HepG2 (cell line): ENCODE measurements around the gene AFF1. TPM values are rescaled to one million over a fixed set of nuclear protein-coding genes. Genes with fewer than 3 reads are reported as not detected.

Experiments
- ATAC-seq: fragments of 200-7000 bp; cut with Tn5 transposase; 3 replicates; pipeline ENCODE4 v1.9.1; 2020; ENCODE audit warnings: mild to moderate bottlenecking, moderate library complexity
- BruUV-seq: library from RNA; stranded (reverse); fragments of 400-500 nt; replicated peaks from 2 replicates; lab custom pipeline; 2021; lab: Mats Ljungman, UMichigan
- CTCF ChIA-PET: fragments of 300-600 bp; formaldehyde crosslinking; extraction: SDS; loops from one replicate; lab custom pipeline; 2021; ENCODE audit warnings: low total read pairs, inconsistent platforms, low intra/inter-chr PET ratio; lab: Yijun Ruan, JAX
- POLR2A ChIA-PET: fragments of 350-600 bp; sonication (Branson Sonifier 250); formaldehyde crosslinking; loops from one replicate; lab custom pipeline; 2020; ENCODE audit warnings: antibody characterized with exemption, inconsistent platforms; lab: Yijun Ruan, JAX
- DNase-seq: peaks from one replicate; pipeline ENCODE4 v3.0.0-alpha.2; 2015; ENCODE audit warnings: low spot score
- FAIRE-seq: peaks from 3 replicates; lab custom pipeline; 2011; peaks lifted over from hg19 to GRCh38; lab: Jason Lieb, UNC
- H2AFZ ChIP-seq: one replicate; pipeline ENCODE4 v1.6.1; 2011; ENCODE audit warnings: low read length, inconsistent platforms
- H3K27ac ChIP-seq: fragments of 300-600 bp; 3 replicates; pipeline ENCODE4 v1.8.0; 2011; ENCODE audit warnings: mixed run types, mild to moderate bottlenecking, mixed read lengths, low read length, inconsistent platforms; ENCODE audit not compliant: insufficient read depth; ENCODE audit errors: extremely low read length
- H3K27me3 ChIP-seq, 2 experiments: fragments of 200-600 bp in 1 of 2; 2 replicates in 1 of 2; 3 replicates in 1 of 2; pipeline versions ENCODE4 v1.6.0 to v1.8.0; 2011; ENCODE audit warnings: low read length in 2 of 2, mild to moderate bottlenecking in 2 of 2, moderate library complexity in 2 of 2, inconsistent platforms in 1 of 2; ENCODE audit not compliant: insufficient read depth in 2 of 2, control insufficient read depth in 1 of 2
- H3K36me3 ChIP-seq, 2 experiments: fragments of 200-600 bp in 1 of 2; replicated peaks in 1 of 2; 2 replicates in 1 of 2; 3 replicates in 1 of 2; pipeline versions ENCODE4 v1.5.1 to v1.8.0; 2011; ENCODE audit warnings: low read length in 2 of 2, inconsistent platforms in 1 of 2; ENCODE audit not compliant: insufficient read depth in 2 of 2, control insufficient read depth in 1 of 2
- H3K4me1 ChIP-seq: 2 replicates; pipeline ENCODE4 v1.5.1; 2012; ENCODE audit warnings: low read length, inconsistent platforms; ENCODE audit not compliant: insufficient read depth
- H3K4me2 ChIP-seq: 2 replicates; pipeline ENCODE4 v1.6.0; 2011; ENCODE audit warnings: low read depth, low read length, inconsistent platforms
- H3K4me3 ChIP-seq, 3 experiments: fragments of 200-600 bp in 1 of 3; sonication (generic), shearing (Covaris generic) in 1 of 3; replicated peaks in 1 of 3; 2 replicates each; pipeline ENCODE4 v1.5.1; 2011 to 2016; ENCODE audit warnings: low read length in 3 of 3, inconsistent platforms in 2 of 3, low read depth in 2 of 3, mild to moderate bottlenecking in 2 of 3, control low read depth in 1 of 3, mixed read lengths in 1 of 3; ENCODE audit not compliant: insufficient read depth in 1 of 3
- H3K79me2 ChIP-seq: one replicate; pipeline ENCODE4 v1.6.1; 2011; ENCODE audit warnings: low read length, inconsistent platforms; ENCODE audit not compliant: insufficient read depth
- H3K9ac ChIP-seq: 2 replicates; pipeline ENCODE4 v1.6.0; 2011; ENCODE audit warnings: mild to moderate bottlenecking, low read depth, low read length, inconsistent platforms; ENCODE audit not compliant: insufficient read depth
- H3K9me3 ChIP-seq: 2 replicates; pipeline ENCODE4 v1.5.1; 2012; ENCODE audit warnings: mild to moderate bottlenecking, low read length
- H4K20me1 ChIP-seq: 2 replicates; pipeline ENCODE4 v1.6.0; 2011; ENCODE audit warnings: inconsistent platforms, mild to moderate bottlenecking, low read length, moderate library complexity; ENCODE audit not compliant: insufficient read depth
- E2F5 ChIP-seq: sonication (generic); formaldehyde crosslinking; conservative IDR thresholded peaks from 2 replicates; pipeline ENCODE4 v1.4.0; 2020; ENCODE audit warnings: missing genetic modification reagents
- HCFC1 ChIP-seq: fragments of 150-350 bp; IDR thresholded peaks from 2 replicates; pipeline ENCODE4 v1.6.1; 2014; ENCODE audit warnings: low read depth, low read length
- KDM3A ChIP-seq: IDR thresholded peaks from 2 replicates; pipeline ENCODE4 v1.6.1; 2018; ENCODE audit warnings: low read depth, missing compliant biosample characterization
- KDM5A ChIP-seq: fragments of 200-600 bp; sonication (generic); IDR thresholded peaks from 2 replicates; pipeline ENCODE4 v1.7.0; 2018; ENCODE audit warnings: antibody characterized with exemption, mild to moderate bottlenecking, low read length, borderline replicate concordance
- NCOR1 ChIP-seq: fragments of 200-600 bp; sonication (generic); IDR thresholded peaks from 2 replicates; pipeline ENCODE4 v1.7.0; 2017; ENCODE audit warnings: antibody characterized with exemption, low read length, borderline replicate concordance
- NR2C2 ChIP-seq: sonication (generic); formaldehyde crosslinking; IDR thresholded peaks from 2 replicates; pipeline ENCODE4 v1.4.0; 2020; ENCODE audit warnings: missing genetic modification reagents, mild to moderate bottlenecking, moderate library complexity, borderline replicate concordance
- SALL1 ChIP-seq: sonication (generic); formaldehyde crosslinking; IDR thresholded peaks from 2 replicates; pipeline ENCODE4 v1.8.0; 2022; ENCODE audit warnings: mild to moderate bottlenecking, missing genetic modification reagents
- SMYD3 ChIP-seq: sonication (generic); formaldehyde crosslinking; IDR thresholded peaks from 2 replicates; pipeline ENCODE4 v1.8.1; 2023; ENCODE audit warnings: mild to moderate bottlenecking, missing genetic modification reagents
- TEAD2 ChIP-seq: sonication (generic); formaldehyde crosslinking; IDR thresholded peaks from 2 replicates; pipeline ENCODE4 v1.9.0; 2021; ENCODE audit warnings: missing genetic modification reagents
- ZNF180 ChIP-seq: sonication (generic); formaldehyde crosslinking; IDR thresholded peaks from 2 replicates; pipeline ENCODE4 v1.4.0; 2020; ENCODE audit warnings: low read depth, missing genetic modification reagents, borderline replicate concordance
- ZNF235 ChIP-seq: sonication (generic); formaldehyde crosslinking; IDR thresholded peaks from 2 replicates; pipeline ENCODE4 v1.8.1; 2023; ENCODE audit warnings: mild to moderate bottlenecking, missing genetic modification reagents, borderline replicate concordance
- ZNF292 ChIP-seq: sonication (generic); formaldehyde crosslinking; IDR thresholded peaks from 2 replicates; pipeline ENCODE4 v1.8.1; 2022; ENCODE audit warnings: mild to moderate bottlenecking, low read depth, missing genetic modification reagents, borderline replicate concordance
- ZNF546 ChIP-seq: sonication (generic); formaldehyde crosslinking; conservative IDR thresholded peaks from 2 replicates; pipeline ENCODE4 v1.8.1; 2023; ENCODE audit warnings: mild to moderate bottlenecking, missing genetic modification reagents
- ZNF557 ChIP-seq: sonication (generic); formaldehyde crosslinking; IDR thresholded peaks from 2 replicates; pipeline ENCODE4 v1.4.0; 2020; ENCODE audit warnings: missing genetic modification reagents
- ZNF569 ChIP-seq: sonication (generic); formaldehyde crosslinking; IDR thresholded peaks from 2 replicates; pipeline ENCODE4 v1.5.0; 2020; ENCODE audit warnings: mild to moderate bottlenecking, missing genetic modification reagents, moderate library complexity, borderline replicate concordance
- ZNF570 ChIP-seq: sonication (generic); formaldehyde crosslinking; IDR thresholded peaks from 2 replicates; pipeline ENCODE4 v1.4.0; 2020; ENCODE audit warnings: mild to moderate bottlenecking, missing genetic modification reagents, borderline replicate concordance
- ZNF652 ChIP-seq: IDR thresholded peaks from 2 replicates; pipeline ENCODE4 v1.6.1; 2016; ENCODE audit warnings: low read depth, borderline replicate concordance
- ZSCAN29 ChIP-seq: sonication (generic); formaldehyde crosslinking; conservative IDR thresholded peaks from 2 replicates; pipeline ENCODE4 v1.4.0; 2020; ENCODE audit warnings: mild to moderate bottlenecking, missing genetic modification reagents
- ZSCAN31 ChIP-seq: sonication (generic); formaldehyde crosslinking; IDR thresholded peaks from 2 replicates; pipeline ENCODE4 v1.5.0; 2020; ENCODE audit warnings: low read depth, mild to moderate bottlenecking, missing genetic modification reagents
- WGBS: methylation state at CpG from one replicate; pipeline ENCODE4 v1.1.6; 2017; ENCODE audit warnings: low lambda C conversion rate; 5-methylcytosine and 5-hydroxymethylcytosine counted together
- in situ Hi-C: cut with HindIII; loops from 2 replicates; pipeline ENCODE4 v1.10.0; 2017; ENCODE audit warnings: low pct_unique_long_range_greater_than_20kb; ENCODE audit not compliant: extremely low pct_ligation_motif_present
- intact Hi-C: fragments of 100-400 bp; cut with micrococcal nuclease; formaldehyde crosslinking; loops from one replicate; pipeline ENCODE4 v1.10.0; 2022; ENCODE audit not compliant: unreplicated experiment
- polyA plus RNA-seq, 8 experiments: library from polyadenylated mRNA; depleted of rRNA in 3 of 8; stranded (reverse) in 7 of 8; unstranded in 1 of 8; fragments of >200 nt; fragmentation: Illumina TruSeq in 4 of 8; extraction: Trizol in 4 of 8; gene quantifications; 2 replicates each; pipeline versions ENCODE4 v1.2.1 to v1.2.3, GENCODE V29; 2011 to 2016; ENCODE audit warnings: low read depth in 4 of 8, missing spikeins in 1 of 8, mixed read lengths in 1 of 8; ENCODE audit not compliant: insufficient read depth in 1 of 8
- total RNA-seq, 5 experiments: library from RNA; depleted of rRNA; stranded (reverse); fragments of >200 nt; fragmentation: Illumina TruSeq; extraction: Trizol; gene quantifications; 2 replicates each; pipeline ENCODE4 v1.2.3, GENCODE V29; 2016; ENCODE audit warnings: low read depth in 1 of 5

Gene AFF1
- total and polyA plus RNA-seq, 2 of the 13 experiments (the other 11 are each of a cell fraction or from before 2014, with no cell fraction given) = 15.5 to 15.9 TPM

DNA sequence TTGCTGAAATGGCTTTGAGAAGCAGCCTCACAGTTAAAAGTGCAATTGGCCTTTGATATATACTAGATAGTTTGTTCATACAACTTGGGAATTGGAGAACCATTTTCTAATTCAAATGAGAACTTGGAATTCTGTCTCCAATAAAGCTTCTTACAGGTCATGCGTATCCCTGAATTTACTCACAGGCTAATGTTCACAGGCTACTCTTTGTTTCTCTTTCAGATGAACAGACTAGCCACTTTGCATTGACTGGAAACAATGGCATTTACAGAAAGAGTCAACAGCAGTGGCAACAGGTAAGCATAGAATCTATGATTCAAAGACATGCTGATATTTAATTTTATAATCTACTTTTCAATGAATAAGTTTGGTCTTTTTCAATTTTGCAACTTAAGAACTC lies 13.5 kb downstream of the AFF1 start:
- Histone ChIP-seq H3K4me1 (peaks cover 42% of the 10 kb centered on the region), H3K79me2 (peaks cover 40% of the 10 kb centered on the region), H2AFZ (no peak overlapping the region), H3K36me3 (peaks cover 0 to 13% of the 10 kb centered on the region in 2 experiments; a peak in 3 of 5 replicates), H3K4me2 (no peak overlapping the region), H3K9me3 (no peaks in the 10 kb centered on the region), H3K27ac (no peak overlapping the region), H3K4me3 (no peak overlapping the region), H4K20me1 (0 out of 2 replicates have a peak, but pooled peaks cover 4% of the 10 kb centered on the region), H3K27me3 (no peaks in the 10 kb centered on the region), H3K9ac (no peak overlapping the region)
- 95% methylated on average over 1 of the region's 1 CpG for WGBS
- no peak for ATAC-seq
- peak; percentile 8 for FAIRE-seq
- BruUV-seq = no TSS peak
- CTCF ChIA-PET = no interaction called here
- intact Hi-C loops = no loop called here
- DNase-seq = no peak
- in situ Hi-C loops = no loop called here
- POLR2A ChIA-PET = no interaction called here
- TF ChIP-seq TEAD2 = no peak
- TF ChIP-seq SMYD3 (CRISPR knock-in tag) = no peak
- TF ChIP-seq ZNF546 (CRISPR knock-in tag) = no peak
- TF ChIP-seq ZNF557 (CRISPR knock-in tag) = no peak
- TF ChIP-seq SALL1 (CRISPR knock-in tag) = no peak
- TF ChIP-seq KDM5A = no peak
- no peak for TF ChIP-seq HCFC1
- no peak for TF ChIP-seq ZNF180
- TF ChIP-seq ZNF569 (CRISPR knock-in tag) = no peak

DNA sequence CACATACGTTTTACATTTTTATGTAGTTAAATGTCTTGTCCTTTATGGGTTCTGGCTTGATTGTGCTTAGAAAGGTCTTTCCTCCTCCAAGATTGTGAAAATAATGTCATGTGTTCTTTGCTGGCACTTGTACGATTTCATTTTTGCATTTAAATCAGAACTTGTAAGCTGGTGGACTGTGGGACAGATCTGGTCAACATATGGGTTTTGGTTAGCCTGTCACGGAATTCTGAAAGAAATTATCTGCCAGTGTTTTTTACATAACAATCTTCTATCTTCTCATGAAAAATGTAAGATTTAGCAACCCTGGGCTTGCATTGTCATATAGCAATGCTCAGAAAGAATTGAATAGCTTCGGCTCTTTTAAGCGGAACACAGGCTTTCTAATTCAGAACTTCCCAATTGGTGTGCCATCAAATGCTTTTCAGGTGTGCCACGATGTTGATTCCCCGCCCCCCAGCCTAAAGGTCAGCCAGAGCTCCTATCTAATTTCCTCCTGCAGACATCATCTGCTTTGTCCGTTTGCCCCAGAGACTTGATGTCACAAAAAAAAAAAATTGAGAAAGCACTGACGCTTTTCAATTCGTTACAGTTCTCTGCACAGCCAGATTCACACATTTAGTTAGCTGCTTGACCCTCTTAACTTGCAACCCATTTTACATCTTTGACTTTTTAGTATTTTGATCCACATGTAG lies 16.2 kb downstream of the AFF1 start:
- BruUV-seq = no TSS peak
- Histone ChIP-seq H3K4me1 (peaks cover 21% of the 10 kb centered on the region), H3K27me3 (no peaks in the 10 kb centered on the region), H3K9ac (no peak overlapping the region), H4K20me1 (0 out of 2 replicates have a peak, but pooled peaks cover 3% of the 10 kb centered on the region), H3K9me3 (no peaks in the 10 kb centered on the region), H3K79me2 (peaks cover 33% of the 10 kb centered on the region), H3K4me2 (no peak overlapping the region), H3K36me3 (peaks cover 1 to 16% of the 10 kb centered on the region in 2 experiments; a peak in 4 of 5 replicates), H3K27ac (no peak overlapping the region), H2AFZ (no peak overlapping the region), H3K4me3 (no peak overlapping the region)
- DNase-seq (no peak), ATAC-seq (no peak), FAIRE-seq (no peak)
- 89% methylated on average over 10 of the region's 10 CpGs for WGBS
- ChIA-PET CTCF (no interaction called here), POLR2A (interaction anchor here (1.0 to 2.2 kb wide), 2 partner anchors 16 to 55 kb away, joined by 3 to 14 read pairs; partner anchors contain the start of gene AFF1)
- intact Hi-C loops = no loop called here
- in situ Hi-C loops = no loop called here
- TF ChIP-seq NCOR1 = no peak
- no peak for TF ChIP-seq ZNF570 (CRISPR knock-in tag)
- TF ChIP-seq ZNF652 = no peak
- no peak for TF ChIP-seq KDM3A
- no peak for TF ChIP-seq ZNF292 (CRISPR knock-in tag)
- TF ChIP-seq ZSCAN29 (CRISPR knock-in tag) = no peak
- no peak for TF ChIP-seq ZSCAN31 (CRISPR knock-in tag)
- TF ChIP-seq NR2C2 (CRISPR knock-in tag) = no peak
- no peak for TF ChIP-seq E2F5 (CRISPR knock-in tag)
- TF ChIP-seq ZNF235 (CRISPR knock-in tag) = no peak
- TF ChIP-seq ZNF557 (CRISPR knock-in tag) = no peak
